Spleen (tissue), 7 donors: ENCODE measurements around the gene TNFRSF14.

ENCODE experiments used
- CTCF ChIP-seq, 11 experiments: fragments of 200-600 bp in 7 of 11; fragments of 450-650 bp in 4 of 11; sonication (generic) in 4 of 11; IDR thresholded peaks in 8 of 11; conservative IDR thresholded peaks in 3 of 11; 1 replicate in 7 of 11; 2 replicates in 4 of 11; pipeline versions ENCODE4 v1.4.0 to v1.8.0; 2016 to 2021; ENCODE audit warnings: antibody characterized with exemption in 11 of 11, inconsistent platforms in 4 of 11, mild to moderate bottlenecking in 1 of 11
- POLR2A ChIP-seq, 3 donors: fragments of 450-650 bp; IDR thresholded peaks; one replicate each; pipeline ENCODE4 v1.5.1; 2017; ENCODE audit warnings: antibody characterized with exemption in 3 of 3, mild to moderate bottlenecking in 1 of 3
- POLR2AphosphoS5 ChIP-seq, 3 donors: sonication (generic); formaldehyde crosslinking; IDR thresholded peaks; one replicate each; pipeline ENCODE4 v1.5.1; 2017; ENCODE audit warnings: antibody characterized with exemption in 3 of 3
- donor health status: DM: no; HTN: no; CAD: no; lungs with moderate emphysema.
- donor health status: DM: no; HTN: no; CAD: no.
- donor health status: DM: no; HTN: no; CAD: no.

GRCh38 chr1:2586154-2587070 is 30.2 kb downstream of the TNFRSF14 start, which contains the start of gene PRXL2B:
- TF ChIP-seq POLR2A (IDR thresholded peaks at IDR 0.05): peak in 2 of 3 donors; percentile 65 to 80
- TF ChIP-seq CTCF (IDR thresholded peaks at IDR 0.05 in 8 of 11, conservative IDR thresholded peaks at IDR 0.05 in 3 of 11): peak in 2 of 11 experiments; percentile 15 to 33
- peak; percentile 93 to 95 (median 94) for TF ChIP-seq POLR2AphosphoS5 (IDR thresholded peaks at IDR 0.05)
